K562 (cell line): ENCODE data around the gene SLAMF8. TPM values are rescaled to one million over a fixed set of nuclear protein-coding genes. Genes with fewer than 3 reads are reported as not detected.

ENCODE experiments used
- CBFB ChIP-seq: sonication (generic); formaldehyde crosslinking; IDR thresholded peaks from 2 replicates; pipeline ENCODE4 v1.4.0; 2020; ENCODE audit warnings: mild to moderate bottlenecking, missing genetic modification reagents
- EP400 ChIP-seq: fragments of 450-650 bp; IDR thresholded peaks from 2 replicates; pipeline ENCODE4 v1.6.1; 2017; ENCODE audit warnings: antibody characterized with exemption, mild to moderate bottlenecking, moderate library complexity
- FOXO4 ChIP-seq: fragments of 450-650 bp; formaldehyde crosslinking; IDR thresholded peaks from 2 replicates; pipeline ENCODE4 v1.4.0; 2020; ENCODE audit warnings: mild to moderate bottlenecking, moderate library complexity
- FOXP4 ChIP-seq: sonication (generic); formaldehyde crosslinking; IDR thresholded peaks from 2 replicates; pipeline ENCODE4 v1.8.0; 2022; ENCODE audit warnings: mild to moderate bottlenecking, missing genetic modification reagents, borderline replicate concordance
- HLTF ChIP-seq: fragments of 450-650 bp; IDR thresholded peaks from 2 replicates; pipeline ENCODE4 v1.6.1; 2016
- HNRNPK ChIP-seq: fragments of 200-400 bp; formaldehyde crosslinking; IDR thresholded peaks from one replicate; pipeline ENCODE4 v1.6.1; 2018; ENCODE audit warnings: mild to moderate bottlenecking, low read depth, low read length; ENCODE audit not compliant: poor library complexity, severe bottlenecking
- NFIX ChIP-seq: fragments of 250-450 bp; sonication (Bioruptor Pico); IDR thresholded peaks from 2 replicates; pipeline ENCODE4 v1.4.0; 2020; ENCODE audit warnings: low read depth, mild to moderate bottlenecking, moderate library complexity
- NR4A1 ChIP-seq, 2 experiments: fragments of 250-450 bp in 1 of 2; fragments of 450-650 bp in 1 of 2; sonication (Bioruptor Pico) in 1 of 2; IDR thresholded peaks; 2 replicates each; pipeline versions ENCODE4 v1.4.0 to v1.6.1; 2016 to 2020; ENCODE audit warnings: mild to moderate bottlenecking in 2 of 2, missing compliant biosample characterization in 1 of 2, missing genetic modification characterization in 1 of 2, moderate library complexity in 1 of 2
- POLR2AphosphoS2 ChIP-seq: IDR thresholded peaks from 2 replicates; pipeline ENCODE4 v1.6.1; 2012; ENCODE audit warnings: low read length, improper control_type of control experiment
- PTRF ChIP-seq: fragments of 450-650 bp; IDR thresholded peaks from 2 replicates; pipeline ENCODE4 v1.6.1; 2016; ENCODE audit warnings: mild to moderate bottlenecking, missing genetic modification characterization, missing compliant biosample characterization
- RCOR1 ChIP-seq, 2 experiments: IDR thresholded peaks; 2 replicates each; pipeline ENCODE4 v1.6.1; 2012; ENCODE audit warnings: low read depth in 2 of 2, low read length in 2 of 2, borderline replicate concordance in 1 of 2, improper control_type of control experiment in 1 of 2
- SMARCB1 ChIP-seq: IDR thresholded peaks from 2 replicates; pipeline ENCODE4 v1.6.1; 2011; ENCODE audit warnings: improper control_type of control experiment, low read depth; ENCODE audit not compliant: insufficient read length
- SRSF3 ChIP-seq: fragments of 200-400 bp; formaldehyde crosslinking; IDR thresholded peaks from 2 replicates; pipeline ENCODE4 v1.6.1; 2016; ENCODE audit warnings: mild to moderate bottlenecking, low read length, moderate library complexity; ENCODE audit not compliant: insufficient read depth
- TCFL5 ChIP-seq: fragments of 250-450 bp; sonication (Bioruptor Pico); conservative IDR thresholded peaks from 2 replicates; pipeline ENCODE4 v1.6.1; 2021; ENCODE audit warnings: mild to moderate bottlenecking, moderate library complexity, matching md5 sums
- ZNF431 ChIP-seq: sonication (generic); formaldehyde crosslinking; IDR thresholded peaks from 2 replicates; pipeline ENCODE4 v1.8.0; 2022; ENCODE audit warnings: mild to moderate bottlenecking, missing genetic modification reagents
- ZNF518B ChIP-seq: fragments of 250-450 bp; sonication (Bioruptor Pico); IDR thresholded peaks from 2 replicates; pipeline ENCODE4 v1.5.0; 2021; ENCODE audit warnings: mild to moderate bottlenecking, moderate library complexity
- ZNF655 ChIP-seq: fragments of 250-450 bp; sonication (Bioruptor Pico); IDR thresholded peaks from 2 replicates; pipeline ENCODE4 v1.5.0; 2021
- ZNF76 ChIP-seq: fragments of 250-450 bp; sonication (Bioruptor Pico); IDR thresholded peaks from 2 replicates; pipeline ENCODE4 v1.4.0; 2020; ENCODE audit warnings: mild to moderate bottlenecking, moderate library complexity, borderline replicate concordance
- ZNF766 ChIP-seq: fragments of 200-800 bp; sonication (Bioruptor generic); conservative IDR thresholded peaks from 2 replicates; pipeline ENCODE4 v1.6.1; 2016; ENCODE audit warnings: missing genetic modification characterization, missing compliant biosample characterization
- polyA plus RNA-seq, 8 experiments: library from polyadenylated mRNA; depleted of rRNA in 4 of 8; stranded (reverse) in 5 of 8; unstranded in 3 of 8; fragments of >200 nt; fragmentation: Nextera tagmentation in 2 of 8; fragmentation: Illumina TruSeq in 1 of 8; extraction: Ambion mirVana in 2 of 8; extraction: Trizol in 1 of 8; gene quantifications; 2 replicates each; pipeline versions ENCODE4 v1.2.1 to v1.2.3, GENCODE V29; 2011 to 2014; ENCODE audit warnings: inconsistent platforms in 1 of 8, missing spikeins in 1 of 8
- total RNA-seq, 7 experiments: library from RNA; depleted of rRNA in 6 of 7; stranded (reverse); fragments of >200 nt in 6 of 7; fragmentation: Illumina TruSeq in 2 of 7; extraction: Trizol in 2 of 7; gene quantifications; 2 replicates each; pipeline versions ENCODE4 v1.2.1 to v1.2.3, GENCODE V29; 2011 to 2021; ENCODE audit warnings: low replicate concordance in 1 of 7

SLAMF8 gene
- total and polyA plus RNA-seq, 9 of the 15 experiments (the other 6 are each of a cell fraction or from before 2014, with no cell fraction given) = not detected

- TF ChIP-seq POLR2AphosphoS2 = no peak
- no peak for TF ChIP-seq ZNF76 (CRISPR knock-in tag)
- no peak for TF ChIP-seq FOXP4
- no peak for TF ChIP-seq ZNF766
- TF ChIP-seq ZNF518B = no peak
- TF ChIP-seq SMARCB1 = no peak
- TF ChIP-seq TCFL5 (CRISPR knock-in tag) = no peak
- TF ChIP-seq NFIX (CRISPR knock-in tag) = no peak
- TF ChIP-seq NR4A1 (CRISPR knock-in tag; IDR thresholded peaks at IDR 0.05) = no peak
- no peak for TF ChIP-seq NR4A1 (tag; IDR thresholded peaks at IDR 0.05)
- TF ChIP-seq HNRNPK = no peak
- no peak for TF ChIP-seq SRSF3
- no peak for TF ChIP-seq FOXO4 (CRISPR knock-in tag)
- peak in 1 of 2 experiments; percentile 19; a peak in 1 of 4 replicates for TF ChIP-seq RCOR1 (IDR thresholded peaks at IDR 0.05; ENCODE audit: borderline replicate concordance in 1 of 2, low read depth in 2 of 2, low read length in 2 of 2)
- TF ChIP-seq CBFB (CRISPR knock-in tag) = no peak
- TF ChIP-seq EP400 = peak; percentile 31; the same call in 1 of the 2 replicates
- TF ChIP-seq PTRF (tag) = no peak
- TF ChIP-seq ZNF431 (CRISPR knock-in tag) = no peak
- TF ChIP-seq ZNF655 (CRISPR knock-in tag) = no peak
- no peak for TF ChIP-seq HLTF
Observed at GRCh38 chr1:159817276-159818041, 9.2 kb upstream of the SLAMF8 start (continued).
